ENCODE data around the gene ACOX3. TPM values are rescaled to one million over a fixed set of nuclear protein-coding genes. Genes with fewer than 3 reads are reported as not detected.

The ACOX3 gene
- total RNA-seq, 2 experiments from 2014 or later = 24.2 to 27.8 TPM

GRCh38 chr4:8322794-8323704 is 117.5 kb downstream of the ACOX3 start:
- intact Hi-C loops (cut with micrococcal nuclease) = no loop called here

GRCh38 chr4:8321771-8322170 is 118.8 kb downstream of the ACOX3 start:
- H3K36me3 Mint-ChIP-seq (ENCODE audit: low read depth) = no peaks in the 10 kb centered on the region
- H3K4me3 Mint-ChIP-seq = no peak overlapping the region
- no peak for TF ChIP-seq CTCF (IDR thresholded peaks at IDR 0.05)
- no peaks in the 10 kb centered on the region for H3K4me1 Mint-ChIP-seq (ENCODE audit: low read depth)
- no peak for DNase-seq
- no peak overlapping the region for H3K27ac Mint-ChIP-seq
- H3K27me3 Mint-ChIP-seq = no peaks in the 10 kb centered on the region
- no peaks in the 10 kb centered on the region for H3K9me3 Mint-ChIP-seq
- no peak for ATAC-seq
- ChIA-PET POLR2A (no interaction called here), CTCF (no interaction called here)
- intact Hi-C loops (cut with micrococcal nuclease) = no loop called here

More at GRCh38 chr4:8322794-8323704, 117.5 kb downstream of the ACOX3 start:
- H3K4me1 Mint-ChIP-seq (ENCODE audit: low read depth) = no peaks in the 10 kb centered on the region
- no peak for TF ChIP-seq CTCF (IDR thresholded peaks at IDR 0.05)
- H3K4me3 Mint-ChIP-seq = no peak overlapping the region
- ChIA-PET POLR2A (interaction anchor here (0.8 kb wide), 1 partner anchor 61 kb away, joined by 4 read pairs; no protein-coding TSS in a partner anchor), CTCF (interaction anchor here (0.6 to 1.1 kb wide), 2 partner anchors 11 to 80 kb away, joined by 3 read pairs; no protein-coding TSS in a partner anchor)
- DNase-seq = no peak
- no peaks in the 10 kb centered on the region for H3K27me3 Mint-ChIP-seq
- no peaks in the 10 kb centered on the region for H3K36me3 Mint-ChIP-seq (ENCODE audit: low read depth)
- no peaks in the 10 kb centered on the region for H3K9me3 Mint-ChIP-seq
- ATAC-seq = no peak
- H3K27ac Mint-ChIP-seq = no peak overlapping the region

- Mint-ChIP-seq H3K27me3 (no peaks in the 10 kb centered on the region), H3K27ac (no peak overlapping the region), H3K4me3 (no peak overlapping the region), H3K9me3 (no peaks in the 10 kb centered on the region), H3K4me1 (ENCODE audit: low read depth) (no peaks in the 10 kb centered on the region), H3K36me3 (ENCODE audit: low read depth) (no peaks in the 10 kb centered on the region)
- DNase-seq (no peak), ATAC-seq (no peak)
- intact Hi-C loops (cut with micrococcal nuclease) = no loop called here
- POLR2A ChIA-PET = no interaction called here
- no peak for TF ChIP-seq CTCF (IDR thresholded peaks at IDR 0.05)
- CTCF ChIA-PET = no interaction called here
These were observed 119.3 kb downstream of the ACOX3 start for GRCh38 chr4:8321220-8321619.

GRCh38 chr4:8320386-8320750 is 120.2 kb downstream of the ACOX3 start:
- Mint-ChIP-seq H3K4me1 (ENCODE audit: low read depth) (no peaks in the 10 kb centered on the region), H3K27ac (no peak overlapping the region), H3K9me3 (no peaks in the 10 kb centered on the region), H3K36me3 (ENCODE audit: low read depth) (no peaks in the 10 kb centered on the region), H3K4me3 (no peak overlapping the region), H3K27me3 (no peaks in the 10 kb centered on the region)
- ChIA-PET POLR2A (no interaction called here), CTCF (interaction anchor here (1.2 to 1.5 kb wide), 2 partner anchors 8 to 82 kb away, joined by 3 to 4 read pairs; no protein-coding TSS in a partner anchor)
- no peak for TF ChIP-seq CTCF (IDR thresholded peaks at IDR 0.05)
- DNase-seq = peak; percentile 12
- intact Hi-C loops (cut with micrococcal nuclease) = no loop called here
- ATAC-seq = no peak

GRCh38 chr4:8319731-8320385 is 120.7 kb downstream of the ACOX3 start:
- no peaks in the 10 kb centered on the region for H3K9me3 Mint-ChIP-seq
- POLR2A ChIA-PET = no interaction called here
- intact Hi-C loops (cut with micrococcal nuclease) = no loop called here
- H3K36me3 Mint-ChIP-seq (ENCODE audit: low read depth) = no peaks in the 10 kb centered on the region
- H3K4me3 Mint-ChIP-seq = no peak overlapping the region
- CTCF ChIA-PET = interaction anchor here (1.2 to 1.5 kb wide), 2 partner anchors 9 to 83 kb away, joined by 3 to 4 read pairs; no protein-coding TSS in a partner anchor
- TF ChIP-seq CTCF (IDR thresholded peaks at IDR 0.05) = no peak
- no peak overlapping the region for H3K27ac Mint-ChIP-seq
- ATAC-seq = no peak
- H3K27me3 Mint-ChIP-seq = no peaks in the 10 kb centered on the region
- H3K4me1 Mint-ChIP-seq (ENCODE audit: low read depth) = no peaks in the 10 kb centered on the region
- no peak for DNase-seq

Measured in activated CD8-positive, alpha-beta T cell treated with anti-CD3 and anti-CD28 coated beads for 36 hours (primary cell).